GM18517 (cell line): ENCODE measurements around the gene TEP1.
"Not testable (repeated sequence)": the region's sequence is repeated elsewhere in the genome, so short reads cannot be mapped to it uniquely, and the experiment has no call there.

Source experiments
- ATAC-seq: cut with Tn5 transposase; IDR thresholded peaks from one replicate; pipeline ENCODE4 v1.9.1; 2021; ENCODE audit warnings: mild to moderate bottlenecking, moderate library complexity; ENCODE audit not compliant: unreplicated experiment

The TEP1 gene

DNA sequence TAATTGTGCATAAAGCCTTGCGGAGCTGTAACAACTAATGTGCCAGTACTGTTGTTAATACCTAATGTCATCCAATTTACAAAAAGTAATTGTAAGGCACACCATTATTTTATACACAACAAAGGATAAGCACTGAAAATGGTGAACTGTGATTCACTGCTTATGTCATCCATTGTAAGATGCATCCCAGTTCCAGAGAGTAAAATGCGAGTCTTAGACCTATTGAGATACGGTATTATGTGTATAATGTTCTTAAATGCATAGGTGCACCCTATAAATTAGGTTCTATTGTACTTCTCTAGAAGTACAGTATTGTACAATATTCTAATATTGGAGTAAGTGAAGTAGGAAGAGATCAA lies 69.5 kb downstream of the TEP1 start:
- ATAC-seq: no peak

DNA sequence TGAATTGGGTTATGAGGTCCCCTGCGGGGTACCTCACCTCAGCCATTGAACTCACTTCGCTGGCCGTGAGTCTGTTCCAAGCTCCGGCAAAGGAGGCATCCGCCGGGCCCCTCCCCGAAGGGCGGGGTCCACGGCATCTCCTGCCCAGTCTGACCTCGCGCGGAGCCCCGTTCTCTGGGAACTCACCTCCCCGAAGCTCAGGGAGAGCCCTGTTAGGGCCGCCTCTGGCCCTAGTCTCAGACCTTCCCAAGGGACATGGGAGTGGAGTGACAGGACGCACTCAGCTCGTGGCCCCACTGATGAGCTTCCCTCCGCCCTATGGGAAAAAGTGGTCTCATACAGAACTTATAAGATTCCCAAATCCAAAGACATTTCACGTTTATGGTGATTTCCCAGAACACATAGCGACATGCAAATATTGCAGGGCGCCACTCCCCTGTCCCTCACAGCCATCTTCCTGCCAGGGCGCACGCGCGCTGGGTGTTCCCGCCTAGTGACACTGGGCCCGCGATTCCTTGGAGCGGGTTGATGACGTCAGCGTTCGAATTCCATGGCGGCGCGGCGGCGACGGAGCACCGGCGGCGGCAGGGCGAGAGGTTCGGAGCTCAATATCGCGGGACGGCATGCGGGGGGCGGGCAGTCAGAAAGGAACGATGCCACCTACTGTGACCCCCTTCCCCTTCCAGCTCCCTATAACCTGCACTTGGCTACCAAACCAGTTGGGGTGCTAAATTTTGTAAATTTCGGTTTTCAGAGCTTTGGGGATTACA lies 70.0 kb downstream of the TEP1 start, which contains the start of gene PARP2:
Gene PARP2 (plus strand): TSS at position 544 of the 770 bp plus-strand sequence. CDS start 7 bp downstream, at position 551.
- peak; percentile 91 for ATAC-seq

DNA sequence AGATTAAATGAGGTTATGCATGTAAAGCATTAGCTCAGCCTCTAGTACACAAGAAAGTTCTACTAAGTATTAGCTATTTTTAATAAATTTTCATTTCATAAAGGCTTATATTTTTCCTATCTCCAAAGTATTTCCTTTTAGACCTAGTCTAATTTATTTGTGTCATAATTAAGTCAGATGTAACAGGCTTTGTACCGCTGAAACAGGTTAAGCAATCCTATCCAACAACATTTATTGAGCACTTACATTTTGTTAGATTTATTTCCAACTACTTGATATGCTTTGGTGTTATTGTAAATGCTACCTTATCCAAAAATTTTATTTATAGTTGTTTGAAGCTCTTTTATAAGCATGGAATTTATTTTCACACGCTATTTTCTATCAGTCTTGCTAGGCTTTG lies 71.7 kb downstream of the TEP1 start:
- no peak for ATAC-seq

DNA sequence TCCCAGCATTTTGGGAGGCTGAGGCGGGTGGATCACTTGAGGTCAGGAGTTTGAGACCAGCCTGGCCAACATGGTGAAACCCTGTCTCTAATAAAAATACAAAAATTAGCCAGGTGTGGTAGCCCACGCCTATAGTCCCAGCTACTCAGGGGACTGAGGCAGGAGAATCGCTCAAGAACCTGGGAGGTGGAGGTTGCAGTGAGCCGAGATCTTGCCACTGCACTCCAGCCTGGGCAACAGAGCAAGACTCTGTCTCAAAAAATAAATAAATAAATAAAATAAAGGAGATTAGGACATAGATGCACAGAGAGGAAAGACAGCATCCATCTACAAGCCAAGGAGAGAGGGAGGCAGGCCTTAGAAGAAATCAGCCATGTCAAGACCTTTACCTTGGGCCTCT lies 72.3 kb downstream of the TEP1 start:
- not testable (repeated sequence) for ATAC-seq

DNA sequence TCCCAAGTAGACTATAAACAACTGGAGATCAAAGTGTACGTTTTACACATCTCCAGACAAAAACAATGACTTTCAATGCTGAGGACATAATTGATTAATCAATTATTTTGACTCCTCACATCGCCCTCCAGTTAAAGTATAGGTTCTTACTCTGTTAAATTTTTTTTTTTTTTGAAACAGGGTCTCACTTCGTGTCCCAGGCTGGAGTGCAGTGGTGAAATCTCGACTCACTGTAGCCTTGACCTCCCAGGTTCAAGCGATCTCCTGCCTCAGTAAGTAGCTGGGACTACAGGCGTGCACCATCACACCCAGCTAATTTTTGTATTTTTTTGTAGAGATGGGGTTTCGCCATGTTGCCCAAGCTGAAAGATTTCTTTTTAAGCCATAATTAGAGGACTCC lies 79.3 kb downstream of the TEP1 start:
- no peak for ATAC-seq

DNA sequence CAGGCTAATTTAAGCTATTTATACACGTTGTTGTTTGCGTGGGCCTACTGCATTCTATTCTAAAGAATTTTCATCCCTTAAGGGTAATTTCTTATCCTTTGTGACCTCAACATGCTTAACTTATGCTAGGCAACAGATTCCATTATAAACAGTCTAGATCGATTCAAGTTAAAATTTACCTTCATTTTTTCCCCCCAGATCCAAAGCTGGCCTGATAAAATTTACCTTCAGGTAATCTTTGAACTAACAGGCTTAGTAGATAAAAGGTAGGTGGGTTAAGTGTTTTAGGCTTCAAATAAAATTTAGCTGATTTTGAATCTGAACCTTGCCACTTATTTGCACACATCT lies 79.8 kb downstream of the TEP1 start:
- ATAC-seq: no peak

DNA sequence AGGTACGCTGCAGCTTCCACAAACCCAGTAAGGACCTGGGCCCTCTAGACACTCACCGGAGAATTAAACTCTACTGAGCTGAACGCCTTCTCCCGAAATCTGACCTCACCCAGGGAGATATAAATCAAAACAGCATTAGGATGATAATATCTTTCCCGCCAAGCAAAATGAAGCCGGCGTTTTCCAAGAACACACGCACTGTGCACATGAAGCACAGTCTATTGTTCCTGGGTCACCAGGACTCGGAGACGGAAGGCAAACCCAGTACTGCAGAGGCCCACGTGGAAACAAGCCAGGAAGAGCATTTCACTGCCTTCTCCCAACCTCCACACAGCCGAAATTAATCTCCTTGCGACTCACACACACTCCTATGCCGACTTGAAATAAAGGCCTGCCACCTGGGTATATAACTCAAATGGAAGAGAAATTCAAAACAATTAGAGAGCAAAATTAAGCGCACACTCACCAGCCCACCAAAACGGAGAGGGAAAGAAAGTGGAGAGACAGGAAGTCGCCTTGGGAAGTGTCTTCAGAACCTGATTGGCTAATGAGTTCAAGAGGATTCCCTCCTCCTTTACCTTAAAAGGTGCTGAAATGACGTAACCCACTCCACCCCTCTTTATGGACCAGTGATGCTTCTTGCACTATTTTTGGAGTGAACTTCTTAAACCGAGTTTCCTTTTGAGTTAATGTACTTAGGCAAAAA lies 80.4 kb downstream of the TEP1 start, which contains the start of gene CCNB1IP1:
Gene CCNB1IP1 (minus strand): TSS at position 492 of the 706 bp plus-strand sequence. CDS start 16,756 bp downstream, outside the sequence.
- peak; percentile 97 for ATAC-seq

DNA sequence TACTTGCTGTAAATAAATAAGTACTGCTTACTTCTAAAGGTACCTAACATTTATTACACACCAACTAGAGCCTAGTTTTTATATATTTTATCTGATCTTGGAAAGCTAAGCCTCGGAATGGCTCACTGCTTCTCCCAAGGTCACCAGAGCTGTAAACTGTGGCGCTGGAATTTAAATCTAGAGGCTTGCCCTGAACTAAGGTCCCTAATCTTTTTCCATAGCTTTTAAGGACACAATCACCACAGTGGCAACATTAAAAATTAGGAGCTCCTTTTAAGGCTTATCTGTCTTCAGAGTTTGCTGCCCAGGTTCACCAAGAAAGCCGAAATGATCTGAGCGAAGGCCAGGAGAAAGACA lies 80.9 kb downstream of the TEP1 start:
- ATAC-seq: no peak

DNA sequence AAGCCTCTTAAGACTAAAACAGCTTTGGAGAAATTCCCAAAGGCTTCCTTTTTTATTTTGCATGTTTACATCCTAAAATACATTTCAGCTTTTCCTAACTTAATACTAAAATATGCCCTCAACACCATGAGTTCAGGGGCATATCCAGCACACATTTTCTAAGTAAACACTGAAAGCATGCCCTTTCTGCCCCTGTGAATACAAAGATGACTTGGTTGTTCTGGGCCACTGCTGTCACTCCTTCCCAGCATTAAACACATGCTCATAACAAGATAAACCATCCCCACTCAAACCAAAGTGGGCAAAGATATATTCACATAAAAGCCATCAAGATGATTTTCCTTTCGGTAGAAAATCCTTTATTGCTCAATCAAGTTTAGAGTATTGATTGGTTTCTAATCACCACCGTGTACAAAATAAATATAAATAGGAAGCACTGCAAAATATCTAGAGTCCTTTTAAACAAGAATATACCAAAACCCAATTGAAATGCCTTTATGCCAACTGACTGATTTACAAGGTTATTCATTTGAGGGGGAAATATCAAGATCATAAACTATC lies 82.2 kb downstream of the TEP1 start:
- ATAC-seq: no peak

DNA sequence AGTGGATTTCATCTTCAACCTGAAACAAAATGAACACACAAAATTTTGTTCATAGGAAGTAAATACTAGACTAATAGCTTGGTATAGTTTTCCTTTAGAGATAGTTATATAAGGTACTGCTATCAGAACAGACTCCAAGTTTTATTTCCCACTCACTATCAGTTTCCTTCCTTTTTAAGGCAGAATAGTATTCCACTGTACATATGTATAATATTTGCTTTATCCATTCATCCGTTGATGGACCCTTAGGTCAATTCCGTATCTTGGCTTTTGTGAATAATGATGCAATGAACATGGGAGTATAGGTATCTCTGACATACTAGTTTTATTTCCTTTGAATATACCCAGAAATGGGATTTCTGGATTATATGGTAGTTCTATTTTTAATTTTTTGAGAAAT lies 83.9 kb downstream of the TEP1 start:
- no peak for ATAC-seq

DNA sequence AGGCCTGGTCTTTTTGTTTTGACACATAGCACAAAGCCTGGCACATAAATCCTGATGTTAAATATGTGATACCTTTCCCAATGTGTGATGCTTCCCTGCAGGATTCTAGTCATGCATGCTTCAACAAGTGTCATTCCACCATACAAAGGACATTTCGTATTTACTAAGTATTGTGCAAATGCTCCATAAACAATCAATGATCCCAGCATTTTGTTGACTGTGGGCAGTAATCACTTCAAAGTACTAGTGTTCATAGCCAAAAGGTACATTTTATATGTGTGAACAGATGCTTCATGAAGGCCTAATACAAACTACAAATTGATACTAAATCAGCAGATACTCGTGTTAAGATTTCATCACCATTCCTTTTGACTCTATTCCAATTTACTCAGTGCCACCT lies 84.6 kb downstream of the TEP1 start:
- ATAC-seq: no peak

DNA sequence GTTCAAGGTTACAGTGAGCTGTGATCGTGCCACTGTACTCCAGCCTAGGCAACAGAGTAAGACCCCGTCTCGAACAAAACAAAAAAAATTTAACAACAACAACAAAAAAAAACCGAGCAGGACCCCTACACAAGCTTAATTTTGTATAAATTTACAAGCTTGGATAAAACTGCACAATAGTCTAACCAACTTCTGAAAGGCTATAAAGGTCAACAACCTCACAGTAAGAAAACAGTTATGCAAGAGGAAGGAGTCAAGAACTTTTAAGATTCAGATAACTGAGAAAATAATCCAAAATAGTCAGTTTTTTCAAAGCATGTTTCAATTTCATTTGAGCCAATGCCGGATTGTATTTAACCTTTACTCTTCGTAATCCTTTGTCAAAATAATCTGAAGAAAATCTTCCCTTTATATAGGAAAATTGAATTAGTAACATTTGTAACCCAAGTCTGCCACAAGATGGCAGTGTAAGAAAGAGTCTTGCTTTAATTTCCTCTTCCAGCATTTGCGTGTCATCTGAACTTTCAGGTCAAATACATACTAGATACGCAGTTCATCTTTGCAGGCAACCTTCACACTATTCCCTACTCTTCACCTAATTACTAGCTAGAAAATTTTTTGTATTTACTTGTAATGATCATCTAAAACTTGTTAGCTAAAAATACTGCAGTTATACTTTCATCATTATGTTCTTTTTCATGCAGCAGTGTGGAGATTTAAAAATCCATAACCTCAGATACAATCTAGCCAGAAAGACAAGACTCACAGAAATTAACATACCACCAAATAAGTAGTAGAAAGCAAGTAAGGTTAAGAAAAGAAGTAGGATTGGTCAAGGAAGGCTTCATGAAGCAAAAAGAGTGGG lies 86.1 kb downstream of the TEP1 start:
- peak; percentile 56 for ATAC-seq

DNA sequence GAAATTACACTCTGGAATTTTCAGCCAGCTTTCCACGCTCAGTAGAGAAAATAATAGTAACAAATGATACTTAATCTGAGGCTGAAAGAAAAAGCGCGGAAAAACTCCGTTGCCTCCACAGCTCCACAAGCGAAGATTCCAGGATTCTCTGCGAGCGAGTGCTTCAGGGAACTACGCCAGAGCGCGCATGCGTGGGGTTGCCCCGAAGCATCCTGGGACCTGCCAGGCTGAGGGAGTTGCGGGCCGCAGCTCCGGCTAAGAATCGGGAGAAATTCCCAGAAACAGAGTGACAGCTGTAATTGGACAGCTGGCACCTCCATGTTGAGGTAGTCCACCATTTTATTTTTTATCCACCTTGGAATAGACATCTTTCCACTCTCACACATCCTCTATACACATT lies 95.6 kb downstream of the TEP1 start:
- no peak for ATAC-seq
